Mesothelial cell of epicardium (in vitro differentiated cells): ENCODE results near the gene BATF2. TPM values are rescaled to one million over a fixed set of nuclear protein-coding genes. Genes with fewer than 3 reads are reported as not detected.

Experiments used
- DNase-seq, 2 experiments: peaks; one replicate each; pipeline ENCODE4 v3.0.0; 2021; ENCODE audit warnings: low spot score in 2 of 2; ENCODE audit not compliant: unreplicated experiment in 2 of 2
- H3K27ac Mint-ChIP-seq: 2 replicates; pipeline ENCODE4 v1.8.0; 2021; ENCODE audit warnings: mixed read lengths
- H3K27me3 Mint-ChIP-seq: 2 replicates; pipeline ENCODE4 v1.8.0; 2021; ENCODE audit warnings: low read depth, mixed read lengths
- H3K36me3 Mint-ChIP-seq: 2 replicates; pipeline ENCODE4 v1.8.0; 2021; ENCODE audit warnings: mixed read lengths
- H3K4me1 Mint-ChIP-seq: 2 replicates; pipeline ENCODE4 v1.8.0; 2021; ENCODE audit warnings: mixed read lengths
- H3K4me3 Mint-ChIP-seq: 2 replicates; pipeline ENCODE4 v1.8.0; 2021; ENCODE audit warnings: mild to moderate bottlenecking, moderate library complexity, mixed read lengths
- H3K9me3 Mint-ChIP-seq: 2 replicates; pipeline ENCODE4 v1.8.0; 2021; ENCODE audit warnings: mixed read lengths
- CTCF ChIP-seq: fragments of 200-600 bp; sonication (generic); IDR thresholded peaks from one replicate; pipeline ENCODE4 v1.5.0; 2021; ENCODE audit warnings: antibody characterized with exemption; ENCODE audit not compliant: unreplicated experiment
- total RNA-seq: library from RNA; stranded (reverse); gene quantifications from 3 replicates; pipeline ENCODE4 v1.2.1, GENCODE V29; 2021

The BATF2 gene
- total RNA-seq, 1 donor from 2014 or later = 1.7 TPM

DNA sequence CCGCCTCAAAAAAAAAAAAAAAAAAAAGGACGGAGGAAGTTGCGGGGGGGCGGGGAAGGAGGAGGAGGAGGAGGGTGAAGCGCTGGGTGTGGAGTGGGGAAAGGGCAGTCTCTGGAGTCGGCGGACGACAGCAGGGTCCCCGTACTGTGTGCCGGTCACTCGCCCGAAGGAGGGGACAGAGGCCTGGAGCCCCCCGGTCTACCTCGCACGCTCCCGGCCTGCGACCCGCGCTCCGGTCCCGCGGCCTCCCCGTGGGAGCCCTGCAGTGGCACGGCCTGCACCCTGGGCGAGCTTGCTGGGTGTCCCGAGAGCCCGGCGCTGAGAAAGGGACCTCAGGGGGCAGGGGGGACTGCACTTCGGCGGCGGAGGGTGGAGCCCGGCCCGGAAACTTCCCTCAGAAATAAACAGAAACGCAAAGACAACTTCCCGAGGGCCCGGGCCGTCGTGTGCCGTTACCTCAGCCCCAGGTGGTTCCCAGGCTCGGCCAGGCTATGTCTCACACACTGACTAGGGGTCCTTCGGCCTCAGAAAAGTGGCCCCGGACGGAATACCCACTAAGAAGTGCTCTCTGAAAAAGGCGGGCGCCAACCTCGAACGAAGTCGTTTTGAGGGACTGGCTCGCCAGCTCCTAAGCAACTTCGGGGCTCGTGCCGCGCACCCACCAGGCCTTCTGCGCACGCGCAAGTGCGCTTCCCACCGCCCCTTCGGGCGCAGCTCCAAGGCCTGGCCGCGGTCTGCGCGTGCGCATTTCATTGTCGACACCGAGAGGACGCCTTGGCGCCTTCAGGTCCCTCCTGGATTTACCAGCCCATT lies 25.1 kb downstream of the BATF2 start, which contains the start of gene MAJIN:
Gene MAJIN (minus strand): TSS at position 688 of the 813 bp plus-strand sequence. CDS start 12,703 bp downstream, outside the sequence.
- TF ChIP-seq CTCF = no peak
- Mint-ChIP-seq H3K4me3 (no peak within 1 kb of the TSS), H3K9me3 (no peaks in the 10 kb centered on the region), H3K27ac (no peak within 1 kb of the TSS), H3K27me3 (peaks cover 16% of the 10 kb centered on the region), H3K36me3 (no peaks in the 10 kb centered on the region), H3K4me1 (no peaks in the 10 kb centered on the region)
- no peak for DNase-seq

GRCh38 chr11:64970731-64971151 lies 26.0 kb downstream of the BATF2 start:
- no peak overlapping the region for H3K4me3 Mint-ChIP-seq
- TF ChIP-seq CTCF = no peak
- no peak overlapping the region for H3K27ac Mint-ChIP-seq
- H3K27me3 Mint-ChIP-seq = peaks cover 16% of the 10 kb centered on the region
- no peaks in the 10 kb centered on the region for H3K4me1 Mint-ChIP-seq
- H3K36me3 Mint-ChIP-seq = no peaks in the 10 kb centered on the region
- DNase-seq = no peak
- no peaks in the 10 kb centered on the region for H3K9me3 Mint-ChIP-seq

- Mint-ChIP-seq H3K27me3 (peaks cover 12% of the 10 kb centered on the region), H3K36me3 (no peaks in the 10 kb centered on the region), H3K9me3 (no peaks in the 10 kb centered on the region), H3K4me1 (no peaks in the 10 kb centered on the region), H3K4me3 (no peak overlapping the region), H3K27ac (no peak overlapping the region)
- no peak for DNase-seq
- no peak for TF ChIP-seq CTCF
Observed at GRCh38 chr11:64969209-64969608, 27.6 kb downstream of the BATF2 start.

DNA sequence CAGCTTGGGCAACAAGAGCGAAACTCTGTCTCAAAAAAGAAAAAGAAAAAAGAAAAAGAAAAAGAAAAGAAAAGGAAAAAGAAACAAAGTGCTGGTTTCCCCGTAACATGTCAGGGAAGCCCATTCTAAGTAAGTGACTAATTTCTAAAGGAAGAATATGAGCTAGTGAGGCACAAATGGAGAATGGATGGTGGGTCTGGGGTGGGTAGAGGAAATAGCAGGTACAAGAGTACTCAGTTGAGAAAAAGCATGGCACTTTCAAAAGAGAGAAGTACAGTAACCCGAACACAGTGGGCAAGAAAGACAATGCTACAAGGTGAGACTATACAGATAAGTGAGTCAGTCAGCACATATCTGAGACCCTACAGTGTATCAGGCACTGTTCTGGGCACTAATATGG lies 29.4 kb downstream of the BATF2 start:
- Mint-ChIP-seq H3K9me3 (no peaks in the 10 kb centered on the region), H3K4me1 (no peaks in the 10 kb centered on the region), H3K27me3 (peaks cover 12% of the 10 kb centered on the region), H3K36me3 (no peaks in the 10 kb centered on the region), H3K4me3 (no peak overlapping the region), H3K27ac (no peak overlapping the region)
- DNase-seq = no peak
- no peak for TF ChIP-seq CTCF

DNA sequence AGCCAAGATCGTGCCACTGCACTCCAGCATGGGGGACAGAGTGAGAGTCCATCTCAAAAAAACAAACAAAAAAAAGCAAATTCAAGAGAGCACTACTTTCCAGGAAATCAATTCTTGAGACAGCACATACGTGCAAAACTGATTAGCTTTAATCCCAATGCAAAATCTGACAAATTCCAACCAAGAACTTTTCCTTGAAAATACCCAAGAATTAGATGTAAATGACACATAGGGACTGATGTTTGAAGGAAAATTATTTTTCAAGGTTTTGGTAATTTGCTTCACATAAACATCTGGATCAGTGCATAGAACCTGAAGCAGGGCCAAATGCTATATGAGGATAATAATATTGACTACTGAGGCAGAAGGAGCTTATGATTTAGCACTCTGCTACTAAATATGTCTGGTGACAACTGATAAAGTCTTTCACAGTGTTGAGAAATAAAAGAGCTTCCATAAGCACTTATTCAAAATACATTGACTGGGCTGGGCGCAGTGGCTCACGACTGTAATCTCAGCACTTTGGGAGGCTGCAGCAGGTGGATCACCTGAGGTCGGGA lies 33.6 kb downstream of the BATF2 start:
- no peaks in the 10 kb centered on the region for H3K9me3 Mint-ChIP-seq
- DNase-seq = no peak
- no peak for TF ChIP-seq CTCF
- H3K4me1 Mint-ChIP-seq = no peaks in the 10 kb centered on the region
- H3K36me3 Mint-ChIP-seq = no peaks in the 10 kb centered on the region
- H3K27me3 Mint-ChIP-seq = peaks cover 7% of the 10 kb centered on the region
- no peak overlapping the region for H3K27ac Mint-ChIP-seq
- H3K4me3 Mint-ChIP-seq = no peak overlapping the region
